ENCODE results near the gene TUBA1C. TPM values are rescaled to one million over a fixed set of nuclear protein-coding genes. Genes with fewer than 3 reads are reported as not detected.

Gene TUBA1C
- total and polyA plus RNA-seq, 2 of the 8 experiments (the other 6 are each of a cell fraction or from before 2014, with no cell fraction given) = 504 to 3,101 TPM

GRCh38 chr12:49264873-49265792, at the start of gene TUBA1C (continued):
- TF ChIP-seq TEAD4 (IDR thresholded peaks at IDR 0.05; ENCODE audit: low read depth, low read length) = no peak
- TF ChIP-seq TBP (IDR thresholded peaks at IDR 0.05; ENCODE audit: low read depth, low read length) = peak; percentile 98
- TF ChIP-seq TAF1 (IDR thresholded peaks at IDR 0.05; ENCODE audit: low read depth, low read length) = peak; percentile 98
- TF ChIP-seq SIRT6 (IDR thresholded peaks at IDR 0.05; ENCODE audit: low read length) = no peak
- TF ChIP-seq CTBP2 (IDR thresholded peaks at IDR 0.05; ENCODE audit: borderline replicate concordance, insufficient read depth, insufficient read length, low read length) = peak; percentile 83
- TF ChIP-seq SP4 (IDR thresholded peaks at IDR 0.05; ENCODE audit: low read length) = no peak
- TF ChIP-seq CREB1 (IDR thresholded peaks at IDR 0.05) = peak; percentile 11; the same call in 1 of the 2 replicates
- TF ChIP-seq CTCF (IDR thresholded peaks at IDR 0.05; ENCODE audit: control extremely low read depth in 1 of 3, insufficient read depth in 1 of 3, low read depth in 1 of 3, low read length in 3 of 3) = no peak
- 0 out of 4 replicates have a peak, but pooled peaks of 1 of the 2 experiments have one; percentile 10 for TF ChIP-seq HDAC2 (IDR thresholded peaks at IDR 0.05; ENCODE audit: borderline replicate concordance in 1 of 2, low read depth in 2 of 2, low read length in 2 of 2)
- TF ChIP-seq SRF (IDR thresholded peaks at IDR 0.05; ENCODE audit: low read depth, low read length) = no peak
- no peak for TF ChIP-seq GABPA (IDR thresholded peaks at IDR 0.05; ENCODE audit: borderline replicate concordance, insufficient read depth, low read length)
- no peak for TF ChIP-seq FOSL1 (IDR thresholded peaks at IDR 0.05; ENCODE audit: insufficient read depth, low read depth, low read length)
- no peak for TF ChIP-seq RNF2 (IDR thresholded peaks at IDR 0.05; ENCODE audit: borderline replicate concordance, low read depth, low read length, missing control alignments, poor library complexity, severe bottlenecking)
- TF ChIP-seq JUN (IDR thresholded peaks at IDR 0.05; ENCODE audit: low read depth, low read length) = no peak
- no peak for TF ChIP-seq CBX8 (IDR thresholded peaks at IDR 0.05; ENCODE audit: borderline replicate concordance, low read depth, low read length)
- no peak for TF ChIP-seq EZH2 (IDR thresholded peaks at IDR 0.05; ENCODE audit: low read depth, low read length, severe bottlenecking)
- TF ChIP-seq NRF1 (IDR thresholded peaks at IDR 0.05; ENCODE audit: low read depth, low read length) = no peak
- TF ChIP-seq BRCA1 (IDR thresholded peaks at IDR 0.05; ENCODE audit: low read depth, low read length) = no peak
- no peak for TF ChIP-seq YY1 (IDR thresholded peaks at IDR 0.05; ENCODE audit: low read depth, low read length)
- peak; percentile 97 to 99 for TF ChIP-seq POLR2A (IDR thresholded peaks at IDR 0.05; ENCODE audit: control extremely low read depth in 1 of 2, low read depth in 2 of 2, low read length in 2 of 2)
- peak; percentile 74; the same call in 1 of the 2 replicates for TF ChIP-seq MAFK (IDR thresholded peaks at IDR 0.05; ENCODE audit: low read depth, low read length)

Measured in H1 (cell line).